Astrocyte of the hippocampus (primary cell): ENCODE data around the gene FOXF2.

Experiments used
- DNase-seq: peaks from one replicate; pipeline ENCODE4 v3.0.0; 2011; ENCODE audit warnings: low read depth, low spot score

Gene FOXF2

DNA sequence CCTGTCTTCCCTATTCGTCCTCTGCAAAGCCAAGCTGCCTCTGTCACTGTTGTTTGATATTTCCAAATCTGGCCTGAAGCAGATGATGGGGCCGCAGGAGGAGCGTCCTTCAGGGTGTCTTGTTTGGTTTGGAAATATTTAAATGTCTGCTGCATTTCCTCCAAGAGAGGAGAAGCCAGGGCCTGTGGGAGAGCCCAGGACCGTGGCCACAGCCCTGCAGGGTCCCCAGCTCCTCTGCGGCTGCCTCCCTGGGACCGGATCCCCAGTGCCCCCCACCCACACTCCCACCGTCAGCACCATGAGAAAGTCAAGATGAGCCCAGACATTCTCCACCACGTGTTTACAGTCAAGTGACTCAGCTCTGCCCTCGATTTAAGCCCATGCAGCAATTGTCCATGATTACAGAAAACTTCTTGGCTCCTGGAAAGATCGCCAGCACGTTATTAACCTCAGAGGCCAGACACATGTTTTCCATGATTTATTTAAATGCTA lies 18.2 kb downstream of the FOXF2 start:
- no peak for DNase-seq

GRCh38 chr6:1409774-1410465 lies 20.5 kb downstream of the FOXF2 start:
- DNase-seq, result no peak

- DNase-seq, result no peak
Measured at GRCh38 chr6:1412901-1413300, 23.5 kb downstream of the FOXF2 start.

DNA sequence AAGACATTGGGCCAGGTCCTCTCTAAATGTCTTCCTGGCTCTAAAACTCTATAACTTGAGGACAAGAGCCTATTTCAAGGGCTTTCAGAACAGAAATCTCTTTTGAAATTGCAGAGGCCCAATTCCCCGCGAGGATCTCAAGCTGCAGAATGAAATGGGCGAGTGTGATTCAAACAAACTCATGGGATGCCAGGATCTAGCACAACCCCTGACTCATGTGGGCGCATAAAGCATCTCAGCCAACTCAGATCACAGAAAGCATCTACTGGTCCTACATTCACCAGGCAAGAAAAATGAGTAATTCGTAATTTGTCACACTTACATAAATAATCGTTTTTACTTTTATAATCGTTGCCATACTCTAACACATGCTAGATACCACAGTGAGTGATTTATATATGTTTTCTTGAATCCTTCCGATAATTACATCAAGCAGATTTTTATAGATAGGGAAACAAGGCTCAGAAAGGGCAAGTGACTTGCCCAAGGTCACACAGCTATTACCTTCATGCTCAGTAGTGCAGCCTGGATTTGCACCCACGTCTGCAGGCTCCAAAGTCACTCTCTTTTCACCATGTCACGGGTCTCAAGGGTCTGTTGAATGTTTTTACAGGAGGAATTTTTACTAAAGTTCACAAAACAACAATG lies 26.2 kb downstream of the FOXF2 start:
- DNase-seq, result no peak

- DNase-seq, result no peak
Measured at GRCh38 chr6:1416191-1416760, 26.9 kb downstream of the FOXF2 start.

DNA sequence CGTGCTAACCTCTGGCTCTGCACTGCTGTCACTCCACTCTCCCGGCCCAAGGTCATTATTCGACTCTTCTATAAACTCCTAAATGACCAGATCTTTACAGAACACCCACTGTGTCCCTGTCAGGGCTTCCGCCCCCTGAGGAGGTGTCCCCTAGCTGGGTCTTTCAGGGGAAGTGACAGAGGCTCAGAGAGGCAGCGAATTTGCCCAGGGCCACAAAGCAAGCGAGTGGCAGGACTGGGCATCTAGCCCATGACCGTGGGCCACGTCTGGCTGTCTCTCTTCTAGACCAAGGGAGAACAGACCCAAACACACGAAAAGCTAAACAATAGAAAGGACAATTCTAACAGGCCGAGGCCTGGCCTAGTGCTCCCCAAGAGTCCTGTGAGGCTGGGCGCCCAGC lies 27.4 kb downstream of the FOXF2 start:
- no peak for DNase-seq

DNA sequence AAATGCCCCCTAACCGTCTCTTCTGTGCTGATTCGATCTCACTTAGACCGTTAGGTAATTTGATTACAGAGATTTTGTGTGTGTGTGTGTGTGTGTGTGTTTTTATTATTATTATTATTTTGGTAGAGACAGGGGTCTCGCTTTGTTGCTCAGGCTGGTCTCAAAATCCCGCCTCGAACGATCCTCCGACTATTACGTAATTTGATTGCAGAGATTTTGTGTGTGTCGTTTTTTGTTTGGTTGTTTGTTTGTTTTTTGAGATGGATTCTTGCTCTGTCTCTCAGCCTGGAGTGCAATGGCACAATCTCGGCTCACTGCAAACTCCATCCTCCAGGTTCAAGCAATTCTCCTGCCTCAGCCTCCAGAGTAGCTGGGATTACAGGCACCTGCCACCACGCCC lies 28.3 kb downstream of the FOXF2 start:
- DNase-seq, result no peak

- DNase-seq, result no peak
Measured at GRCh38 chr6:1418471-1419191, 29.3 kb downstream of the FOXF2 start.

DNA sequence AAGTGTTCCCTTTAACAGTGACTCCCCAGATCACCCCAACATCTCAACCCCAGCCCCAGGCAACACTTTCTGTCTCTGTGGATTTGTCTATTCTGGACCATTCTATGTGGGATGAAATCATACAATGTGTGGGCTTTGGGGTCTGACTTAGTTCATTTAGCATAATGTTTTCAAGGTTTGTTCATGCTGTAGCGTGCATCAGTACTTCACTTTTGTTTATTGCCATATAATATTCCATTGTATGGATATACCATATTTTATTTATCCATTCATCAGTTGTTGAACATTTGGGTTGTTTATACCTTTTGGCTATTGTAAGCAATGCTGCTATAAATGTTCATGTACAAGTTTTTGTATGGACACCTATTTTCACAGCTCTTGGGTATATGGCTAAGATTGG lies 31.0 kb downstream of the FOXF2 start:
- DNase-seq, result no peak

DNA sequence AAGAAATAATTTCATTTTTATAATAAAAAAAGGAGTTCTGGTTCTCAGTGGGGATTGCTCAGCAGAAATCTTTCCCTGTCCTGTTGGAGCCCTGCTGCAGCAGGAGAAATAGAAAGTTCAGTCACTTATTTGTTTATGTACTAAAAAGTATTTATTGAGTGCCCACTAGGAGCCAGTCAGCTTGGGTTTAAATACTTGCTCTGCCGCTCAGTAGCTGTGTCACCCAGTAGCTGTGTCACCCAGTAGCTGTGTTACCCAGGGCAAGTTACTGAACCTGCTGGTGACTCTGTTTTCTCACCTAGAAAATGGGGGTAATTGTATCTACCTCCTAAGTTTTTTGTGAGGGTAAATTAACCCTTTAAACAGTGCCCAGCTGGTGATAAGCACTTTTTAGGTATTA lies 32.9 kb downstream of the FOXF2 start:
- no peak for DNase-seq

DNA sequence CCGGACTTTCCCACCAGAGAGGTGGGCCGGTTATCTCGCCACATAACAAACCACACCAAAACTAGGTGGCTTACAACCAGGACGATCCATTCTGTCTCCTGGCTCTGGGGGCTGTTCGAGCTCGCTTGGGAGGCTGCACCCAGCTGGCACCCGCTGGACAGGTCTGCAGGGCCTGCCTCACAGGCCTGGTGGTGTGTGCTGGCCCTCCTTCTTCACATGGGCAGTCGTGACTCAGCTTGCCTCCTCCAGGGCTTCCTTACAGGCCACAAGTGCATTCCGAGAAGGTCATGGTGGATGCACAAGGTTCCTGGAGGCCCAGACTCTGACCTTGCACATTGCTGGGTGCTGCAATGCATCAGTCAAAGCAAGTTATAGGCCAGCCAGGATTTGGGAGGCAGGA lies 34.2 kb downstream of the FOXF2 start:
- no peak for DNase-seq

DNA sequence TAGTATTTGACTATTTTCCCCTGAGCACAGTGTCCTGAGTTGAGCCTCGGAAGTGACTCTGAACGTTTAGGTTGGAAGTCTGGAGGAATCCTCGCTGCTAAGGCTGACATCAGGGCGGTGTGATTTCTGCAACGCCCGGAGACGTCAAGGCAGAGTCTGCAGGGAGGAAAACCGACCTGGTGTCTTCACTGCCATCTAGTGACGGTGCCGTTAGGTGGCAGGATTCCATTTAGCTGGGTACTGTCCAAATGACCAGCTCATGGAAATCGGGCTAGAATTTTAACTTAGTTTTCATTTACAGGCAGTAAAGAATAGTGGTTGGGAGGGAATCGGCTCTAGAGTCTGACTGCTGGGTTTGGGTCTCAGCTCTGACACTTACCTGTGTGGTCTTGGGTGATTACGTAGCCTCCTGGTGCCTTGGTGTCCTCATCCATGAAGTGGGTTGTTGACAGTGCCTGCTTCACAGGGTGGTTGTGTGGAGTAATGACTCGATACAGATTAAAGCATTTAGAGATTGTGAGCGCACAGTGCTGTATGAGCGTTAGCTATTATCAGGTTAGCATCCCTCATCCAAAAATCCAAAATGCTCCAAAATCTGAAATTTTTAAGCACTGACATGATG lies 35.0 kb downstream of the FOXF2 start:
- peak; percentile 74 for DNase-seq

DNA sequence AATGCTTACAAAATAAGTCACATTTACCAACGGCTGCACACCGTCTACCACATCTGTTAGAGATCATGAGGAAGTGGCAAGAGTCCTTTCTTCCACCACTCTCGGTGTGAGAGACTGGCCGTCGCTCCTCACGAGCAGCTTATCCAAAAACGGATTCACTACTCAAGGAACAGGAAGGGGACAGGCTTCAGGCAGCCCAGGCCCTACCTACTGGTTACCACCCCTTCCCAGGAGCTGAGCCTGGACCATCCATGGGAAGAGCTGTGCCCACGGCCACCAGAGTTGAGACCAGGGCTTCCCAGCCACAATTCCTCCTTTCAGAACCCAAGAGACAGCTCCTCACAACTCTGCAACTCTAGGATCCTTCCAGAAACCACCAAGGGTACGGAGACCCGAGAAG lies 37.0 kb downstream of the FOXF2 start:
- DNase-seq, result no peak

GRCh38 chr6:1435806-1436205 lies 46.4 kb downstream of the FOXF2 start:
- no peak for DNase-seq

- peak; percentile 84 for DNase-seq
Measured at GRCh38 chr6:1436334-1437306, 47.2 kb downstream of the FOXF2 start.

DNA sequence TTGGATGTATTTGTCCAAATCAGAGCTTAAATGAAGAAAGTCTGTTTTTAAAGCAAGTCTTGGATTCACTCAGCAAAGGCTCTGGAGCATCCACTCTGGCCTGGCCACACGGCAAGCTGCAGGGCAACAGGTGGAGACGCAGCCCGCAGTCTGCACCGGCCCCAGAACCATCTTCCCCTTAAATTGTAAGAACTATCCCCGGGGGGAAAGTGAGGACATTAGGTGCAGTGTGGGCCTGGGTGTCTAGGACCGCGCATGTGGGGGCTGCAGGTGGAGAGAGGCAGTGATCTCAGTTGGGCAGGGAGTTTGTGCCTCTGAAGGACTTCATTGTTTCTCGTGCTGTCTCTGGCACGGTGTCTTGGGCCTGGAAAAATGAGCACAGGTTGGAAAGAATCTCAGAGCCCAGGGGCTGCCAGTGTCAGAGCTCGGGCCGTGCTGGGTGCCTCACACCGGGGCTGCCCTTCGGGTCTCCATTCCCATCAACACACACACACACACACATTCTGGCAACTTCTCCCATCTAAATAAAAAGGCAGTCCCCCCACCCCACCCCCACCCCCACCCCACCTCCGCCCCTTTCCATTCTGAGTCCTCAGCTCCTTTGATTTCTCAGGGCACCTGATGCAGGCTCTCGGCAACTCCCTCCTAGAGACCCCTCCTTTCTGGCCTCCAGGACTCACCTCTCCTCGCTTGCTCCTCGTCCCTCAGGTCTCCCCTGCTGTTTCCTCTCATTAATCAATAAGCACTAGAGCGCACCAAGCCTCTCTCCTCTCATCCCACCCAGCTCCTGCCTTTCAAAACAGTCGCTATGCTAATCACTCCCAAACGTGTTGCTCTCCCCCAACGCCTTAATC lies 48.4 kb downstream of the FOXF2 start:
- no peak for DNase-seq

GRCh38 chr6:1438471-1438881 lies 49.1 kb downstream of the FOXF2 start:
- DNase-seq, result no peak

- DNase-seq, result no peak
Measured at GRCh38 chr6:1439349-1439748, 50.0 kb downstream of the FOXF2 start.

DNA sequence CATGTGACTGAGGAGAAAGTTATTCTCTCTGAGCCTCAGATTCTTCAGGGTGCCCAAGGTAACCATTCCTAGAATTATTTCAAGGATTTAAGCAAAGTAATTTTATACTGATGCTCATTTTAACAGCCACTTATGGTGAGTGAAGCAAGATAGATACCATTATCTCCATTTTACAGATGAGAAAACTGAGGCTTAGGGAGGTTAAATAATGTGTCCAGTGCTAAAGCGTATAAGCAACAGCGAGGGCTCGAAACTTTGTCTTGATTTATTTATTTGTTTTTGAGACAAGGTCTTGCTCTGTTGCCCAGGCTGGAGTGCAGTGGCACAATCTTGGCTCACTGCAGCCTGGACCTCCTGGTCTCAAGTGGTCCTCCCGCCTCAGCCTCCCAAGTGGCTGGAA lies 53.6 kb downstream of the FOXF2 start:
- no peak for DNase-seq
